Body of pancreas (tissue), 4 donors: Measurements from ENCODE around the gene IHH. TPM values are rescaled to one million over a fixed set of nuclear protein-coding genes. Genes with fewer than 3 reads are reported as not detected.
A peak's percentile ranks its signal among the peaks of the same experiment; 100 is the strongest.

ENCODE experiments used
- ATAC-seq: fragments of 150-250 bp; one replicate; pipeline ENCODE4 v1.9.1; 2016
- DNase-seq, 4 donors: peaks; one replicate each; pipeline ENCODE4 v3.0.0-alpha.2; 2019
- H3K27ac ChIP-seq, 4 donors: fragments of 200-600 bp; sonication (generic); 1 replicate in 3 of 4; 2 replicates in 1 of 4; pipeline versions ENCODE4 v1.5.1 to v1.6.1; 2016 to 2019; ENCODE audit warnings: mild to moderate bottlenecking in 1 of 4, mixed read lengths in 1 of 4, moderate library complexity in 1 of 4
- H3K27me3 ChIP-seq, 2 donors: fragments of 200-600 bp; sonication (generic); one replicate each; pipeline ENCODE4 v1.6.0; 2016; ENCODE audit warnings: mild to moderate bottlenecking in 1 of 2
- H3K36me3 ChIP-seq, 2 donors: fragments of 200-600 bp; sonication (generic); replicated peaks in 1 of 2; 2 replicates each; pipeline ENCODE4 v1.5.1; 2016; ENCODE audit warnings: low read depth in 2 of 2; ENCODE audit not compliant: insufficient read depth in 1 of 2
- H3K4me1 ChIP-seq: fragments of 200-600 bp; sonication (generic); one replicate; pipeline ENCODE4 v1.6.0; 2016
- H3K4me3 ChIP-seq, 2 donors: fragments of 200-600 bp; sonication (generic); 1 replicate in 1 of 2; 2 replicates in 1 of 2; pipeline ENCODE4 v1.5.1; 2016 to 2019
- H3K9me3 ChIP-seq, 3 donors: fragments of 200-600 bp; sonication (generic); 1 replicate in 2 of 3; 2 replicates in 1 of 3; pipeline ENCODE4 v1.5.1; 2016
- CTCF ChIP-seq, 7 experiments: fragments of 450-650 bp in 4 of 7; fragments of 200-600 bp in 3 of 7; sonication (generic) in 3 of 7; IDR thresholded peaks; one replicate each; pipeline ENCODE4 v1.5.1; 2016 to 2019; ENCODE audit warnings: antibody characterized with exemption in 7 of 7
- POLR2A ChIP-seq, 3 donors: fragments of 450-650 bp; IDR thresholded peaks; one replicate each; pipeline ENCODE4 v1.6.1; 2016; ENCODE audit warnings: antibody characterized with exemption in 3 of 3, mild to moderate bottlenecking in 2 of 3
- WGBS, 2 donors: methylation state at CpG; one replicate each; pipeline ENCODE4 v1.1.5; 2017; 5-methylcytosine and 5-hydroxymethylcytosine counted together
- intact Hi-C: fragments of 100-400 bp; cut with DNase I; formaldehyde crosslinking; loops from one replicate; pipeline ENCODE4 v1.15.1; 2023
- total RNA-seq, 2 donors: library from RNA; depleted of rRNA; stranded (reverse); fragments of >200 nt; gene quantifications; one replicate each; pipeline ENCODE4 v1.1.0, GENCODE V29; 2016

IHH gene
- total RNA-seq, 2 donors from 2014 or later, result 1.0 TPM; not detected in 1

GRCh38 chr2:219084791-219085190, 24.1 kb upstream of the IHH start:
- no peaks in the 10 kb centered on the region for H3K27me3 ChIP-seq
- TF ChIP-seq POLR2A (IDR thresholded peaks at IDR 0.05) (no peak), CTCF (IDR thresholded peaks at IDR 0.05) (no peak)
- no peak overlapping the region for H3K27ac ChIP-seq
- H3K4me3 ChIP-seq, result no peak overlapping the region
- H3K4me1 ChIP-seq, result peaks cover 14% of the 10 kb centered on the region
- intact Hi-C loops, result no loop called here
- no peaks in the 10 kb centered on the region for H3K9me3 ChIP-seq
- DNase-seq, result no peak
- ATAC-seq, result no peak
- H3K36me3 ChIP-seq, result no peaks in the 10 kb centered on the region

GRCh38 chr2:219082332-219082958, 21.7 kb upstream of the IHH start:
- no peaks in the 10 kb centered on the region for H3K27me3 ChIP-seq
- 38 to 40% methylated on average over 5 of the region's 5 CpGs for WGBS, 2 donors
- no peaks in the 10 kb centered on the region for H3K36me3 ChIP-seq
- peak; percentile 27 for ATAC-seq
- peaks cover 14% of the 10 kb centered on the region for H3K4me1 ChIP-seq
- TF ChIP-seq POLR2A (IDR thresholded peaks at IDR 0.05) (no peak), CTCF (IDR thresholded peaks at IDR 0.05) (no peak)
- H3K27ac ChIP-seq, result peak overlapping the region; percentile 29 to 54 (median 42)
- H3K9me3 ChIP-seq, result no peaks in the 10 kb centered on the region
- intact Hi-C loops, result no loop called here
- DNase-seq, result peak in 2 of 4 donors; percentile 4 to 26
- no peak overlapping the region for H3K4me3 ChIP-seq

DNA sequence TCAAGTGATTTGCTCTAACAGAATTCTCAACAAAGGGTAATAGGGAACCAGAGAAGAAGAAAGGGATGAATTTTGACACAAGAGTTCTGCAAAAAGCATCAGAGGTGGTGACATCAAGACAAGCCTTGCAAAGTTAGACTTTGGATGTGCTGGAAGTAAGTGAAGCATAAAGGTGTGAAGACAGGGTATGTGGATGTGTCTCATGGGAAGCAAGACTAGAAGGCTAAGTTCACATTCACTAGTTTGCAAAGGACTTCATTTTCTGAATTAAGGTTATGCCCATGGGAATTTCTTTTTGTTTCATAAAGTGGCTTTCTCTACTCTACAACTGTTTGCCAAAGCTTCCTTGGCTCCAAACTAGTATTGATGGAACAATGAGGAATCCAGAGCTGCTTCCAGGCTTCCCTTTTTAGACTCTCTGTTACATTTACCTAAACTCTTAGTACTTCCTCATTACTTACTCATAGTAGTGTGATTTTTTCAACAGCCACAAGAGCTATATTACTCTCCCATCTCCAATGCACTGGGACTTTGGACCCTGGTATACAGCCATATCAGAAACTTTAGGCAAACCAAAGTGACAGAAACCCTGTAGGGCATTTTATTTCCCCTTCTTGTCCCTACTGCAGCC, 21.1 kb upstream of the IHH start:
- H3K36me3 ChIP-seq, result no peaks in the 10 kb centered on the region
- no peaks in the 10 kb centered on the region for H3K27me3 ChIP-seq
- H3K9me3 ChIP-seq, result no peaks in the 10 kb centered on the region
- no peak overlapping the region for H3K4me3 ChIP-seq
- H3K27ac ChIP-seq, result peak overlapping the region in 3 of 4 donors; percentile 29 to 48 (median 35)
- intact Hi-C loops, result no loop called here
- peaks cover 14% of the 10 kb centered on the region for H3K4me1 ChIP-seq
- peak; percentile 87 for ATAC-seq
- DNase-seq, result peak in 3 of 4 donors; percentile 23 to 39 (median 30)
- TF ChIP-seq CTCF (IDR thresholded peaks at IDR 0.05) (peak in 1 of 7 experiments; percentile 11), POLR2A (IDR thresholded peaks at IDR 0.05) (no peak)

DNA sequence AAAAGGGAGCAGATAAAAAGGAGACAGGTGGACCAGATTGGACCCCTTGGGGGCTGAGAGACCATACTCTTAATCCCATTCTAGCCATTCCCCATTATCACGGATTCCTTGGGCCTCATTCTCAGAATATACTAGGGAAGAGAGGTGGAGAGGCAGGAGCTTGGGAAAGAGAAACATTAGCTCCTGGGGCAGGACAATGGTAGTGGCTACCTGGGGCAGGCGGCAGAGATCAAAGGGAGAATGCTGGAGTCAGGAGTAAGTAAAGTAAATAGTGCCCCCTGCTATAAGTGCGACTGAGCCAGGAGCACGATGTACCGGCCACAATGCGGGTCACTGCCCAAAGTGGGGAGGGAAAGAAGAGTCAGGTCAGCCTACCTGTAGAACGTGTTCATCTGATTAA, 20.4 kb upstream of the IHH start:
- ATAC-seq (no peak), DNase-seq (no peak)
- intact Hi-C loops, result no loop called here
- no peak overlapping the region for H3K4me3 ChIP-seq
- no peaks in the 10 kb centered on the region for H3K36me3 ChIP-seq
- no peak overlapping the region for H3K27ac ChIP-seq
- TF ChIP-seq POLR2A (IDR thresholded peaks at IDR 0.05) (no peak), CTCF (IDR thresholded peaks at IDR 0.05) (no peak)
- peaks cover 14% of the 10 kb centered on the region for H3K4me1 ChIP-seq
- no peaks in the 10 kb centered on the region for H3K9me3 ChIP-seq
- H3K27me3 ChIP-seq, result no peaks in the 10 kb centered on the region
- WGBS, 2 donors, result 87 to 89% methylated on average over 7 of the region's 7 CpGs

GRCh38 chr2:219079417-219079816, 18.7 kb upstream of the IHH start:
- no peak for ATAC-seq
- 75 to 91% methylated on average over 2 of the region's 2 CpGs for WGBS, 2 donors

More at GRCh38 chr2:219079417-219079816, 18.7 kb upstream of the IHH start:
- Histone ChIP-seq H3K4me3 (no peak overlapping the region), H3K36me3 (peaks cover 0 to 4% of the 10 kb centered on the region in 2 donors), H3K9me3 (no peaks in the 10 kb centered on the region), H3K27ac (no peak overlapping the region), H3K4me1 (peaks cover 14% of the 10 kb centered on the region), H3K27me3 (no peaks in the 10 kb centered on the region)
- TF ChIP-seq CTCF (IDR thresholded peaks at IDR 0.05) (no peak), POLR2A (IDR thresholded peaks at IDR 0.05) (no peak)
- no peak for DNase-seq
- intact Hi-C loops, result no loop called here
